ENCODE measurements around the gene PRRX2.
A peak's percentile ranks its signal among the peaks of the same experiment; 100 is the strongest.

PRRX2 gene

DNA sequence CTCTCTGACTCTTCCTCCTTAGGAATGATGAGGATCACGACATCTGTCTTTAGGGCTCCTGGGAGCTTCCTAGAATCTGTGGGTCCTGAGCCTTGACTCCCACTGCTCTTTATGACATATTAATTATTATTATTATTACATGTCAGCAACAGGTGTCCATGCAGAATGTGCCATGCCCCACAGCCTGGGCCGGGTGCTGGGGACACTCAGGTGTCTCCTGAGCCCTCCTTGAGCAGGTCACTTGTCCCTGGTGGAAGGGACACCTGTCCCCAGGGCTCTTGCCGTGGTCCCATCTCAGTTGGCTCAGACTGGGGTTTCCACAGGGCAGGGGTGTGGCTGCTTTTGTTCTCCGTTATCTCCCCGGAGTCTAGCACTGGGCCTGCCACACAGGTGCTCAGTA is 53.2 kb downstream of the PRRX2 start:
- peaks cover 16% of the 10 kb centered on the region for H3K27me3 Mint-ChIP-seq (ENCODE audit: low read depth)
- no peak overlapping the region for H3K27ac Mint-ChIP-seq
- TF ChIP-seq, protein P1, sequence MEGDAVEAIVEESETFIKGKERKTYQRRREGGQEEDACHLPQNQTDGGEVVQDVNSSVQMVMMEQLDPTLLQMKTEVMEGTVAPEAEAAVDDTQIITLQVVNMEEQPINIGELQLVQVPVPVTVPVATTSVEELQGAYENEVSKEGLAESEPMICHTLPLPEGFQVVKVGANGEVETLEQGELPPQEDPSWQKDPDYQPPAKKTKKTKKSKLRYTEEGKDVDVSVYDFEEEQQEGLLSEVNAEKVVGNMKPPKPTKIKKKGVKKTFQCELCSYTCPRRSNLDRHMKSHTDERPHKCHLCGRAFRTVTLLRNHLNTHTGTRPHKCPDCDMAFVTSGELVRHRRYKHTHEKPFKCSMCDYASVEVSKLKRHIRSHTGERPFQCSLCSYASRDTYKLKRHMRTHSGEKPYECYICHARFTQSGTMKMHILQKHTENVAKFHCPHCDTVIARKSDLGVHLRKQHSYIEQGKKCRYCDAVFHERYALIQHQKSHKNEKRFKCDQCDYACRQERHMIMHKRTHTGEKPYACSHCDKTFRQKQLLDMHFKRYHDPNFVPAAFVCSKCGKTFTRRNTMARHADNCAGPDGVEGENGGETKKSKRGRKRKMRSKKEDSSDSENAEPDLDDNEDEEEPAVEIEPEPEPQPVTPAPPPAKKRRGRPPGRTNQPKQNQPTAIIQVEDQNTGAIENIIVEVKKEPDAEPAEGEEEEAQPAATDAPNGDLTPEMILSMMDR (IDR thresholded peaks at IDR 0.05; ENCODE audit: unreplicated experiment in 3 of 3), result no peak
- H3K36me3 Mint-ChIP-seq (ENCODE audit: low read depth), result peaks cover 3% of the 10 kb centered on the region
- no peaks in the 10 kb centered on the region for H3K9me3 Mint-ChIP-seq
- H3K4me3 Mint-ChIP-seq, result no peak overlapping the region
- H3K4me1 Mint-ChIP-seq, result peaks cover 11% of the 10 kb centered on the region

DNA sequence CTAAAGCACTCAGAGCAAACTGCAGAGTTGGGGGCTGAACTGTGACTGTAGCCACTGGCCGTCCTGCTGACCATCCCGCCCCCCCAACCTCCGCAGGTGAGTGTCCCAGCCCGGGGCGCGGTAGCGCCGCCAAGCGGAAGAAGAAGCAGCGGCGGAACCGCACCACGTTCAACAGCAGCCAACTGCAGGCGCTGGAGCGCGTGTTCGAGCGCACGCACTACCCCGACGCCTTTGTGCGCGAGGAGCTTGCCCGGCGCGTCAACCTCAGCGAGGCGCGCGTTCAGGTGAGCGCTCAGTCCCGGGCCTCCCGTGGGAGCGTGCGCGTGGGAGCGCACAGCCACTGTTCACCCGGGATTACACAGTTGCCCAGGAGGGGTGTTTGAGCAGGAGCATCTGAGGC is 53.7 kb downstream of the PRRX2 start:
- Mint-ChIP-seq H3K27me3 (ENCODE audit: low read depth) (peaks cover 16% of the 10 kb centered on the region), H3K36me3 (ENCODE audit: low read depth) (peaks cover 3% of the 10 kb centered on the region), H3K4me3 (no peak overlapping the region), H3K9me3 (no peaks in the 10 kb centered on the region), H3K4me1 (peaks cover 11% of the 10 kb centered on the region), H3K27ac (no peak overlapping the region)
- TF ChIP-seq, protein P1 (IDR thresholded peaks at IDR 0.05; ENCODE audit: unreplicated experiment in 3 of 3), result no peak

DNA sequence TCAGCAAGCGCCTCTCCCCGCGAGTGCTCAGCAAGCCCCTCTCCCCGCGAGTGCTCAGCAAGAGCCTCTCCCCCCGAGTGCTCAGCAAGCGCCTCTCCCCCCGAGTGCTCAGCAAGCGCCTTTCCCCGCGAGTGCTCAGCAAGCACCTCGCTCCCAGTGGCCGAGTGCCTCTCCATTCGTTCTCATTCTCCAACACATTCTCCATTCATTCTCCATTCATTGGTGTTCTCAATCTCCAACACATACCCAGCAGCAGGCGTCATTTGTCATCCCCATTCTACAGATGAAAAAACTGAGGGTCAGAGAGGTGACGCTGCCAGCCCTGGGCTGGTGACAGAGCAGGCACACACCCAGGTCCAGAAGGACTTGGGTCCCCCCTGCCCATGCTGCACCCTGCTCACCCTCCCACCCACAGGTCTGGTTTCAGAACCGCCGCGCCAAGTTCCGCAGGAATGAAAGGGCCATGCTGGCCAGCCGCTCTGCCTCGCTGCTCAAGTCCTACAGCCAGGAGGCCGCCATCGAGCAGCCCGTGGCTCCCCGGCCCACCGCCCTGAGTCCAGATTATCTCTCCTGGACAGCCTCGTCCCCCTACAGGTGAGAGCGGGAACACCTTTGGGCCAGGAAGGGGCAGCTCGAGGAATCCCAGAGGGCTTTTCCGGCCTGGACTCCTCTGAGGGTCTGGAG is 54.9 kb downstream of the PRRX2 start:
- Mint-ChIP-seq H3K27me3 (ENCODE audit: low read depth) (peaks cover 20% of the 10 kb centered on the region), H3K9me3 (no peaks in the 10 kb centered on the region), H3K4me1 (peaks cover 11% of the 10 kb centered on the region), H3K27ac (no peak overlapping the region), H3K36me3 (ENCODE audit: low read depth) (peaks cover 3% of the 10 kb centered on the region), H3K4me3 (no peak overlapping the region)
- TF ChIP-seq, protein P1 (IDR thresholded peaks at IDR 0.05; ENCODE audit: unreplicated experiment in 3 of 3), result peak; percentile 13 to 35 (median 25)

DNA sequence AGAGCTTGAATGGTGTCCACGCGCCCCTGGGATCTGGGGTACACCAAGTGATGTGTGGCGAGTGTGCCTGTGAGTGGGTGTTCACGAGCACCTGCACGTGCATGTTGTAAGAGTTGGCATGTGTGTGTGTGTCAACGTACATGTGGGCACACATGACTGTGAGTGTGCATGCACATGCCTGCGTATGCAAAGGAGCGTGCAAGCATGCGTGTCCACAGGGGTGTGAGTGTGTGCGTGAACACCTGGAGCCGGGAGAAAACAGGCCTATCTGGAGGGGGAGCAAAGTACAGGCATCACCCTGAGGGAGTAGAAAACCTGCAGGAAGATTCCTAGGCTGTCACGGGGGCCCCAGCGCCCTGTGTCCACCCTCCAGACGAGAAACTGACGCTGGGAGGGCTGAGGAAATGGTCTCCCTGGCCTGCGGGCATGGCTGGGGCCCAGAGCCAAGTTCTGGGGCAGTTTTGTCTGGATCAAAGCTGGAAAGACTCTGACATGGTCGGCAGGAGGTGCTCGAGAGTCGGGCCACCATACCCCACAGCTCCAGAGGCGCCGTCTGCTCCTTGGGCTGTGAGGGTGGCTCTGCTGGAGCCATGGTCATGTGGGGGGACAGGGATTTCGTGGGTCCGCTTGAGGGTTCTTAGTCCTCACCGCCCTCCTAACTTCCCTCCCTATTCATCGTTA is 55.6 kb downstream of the PRRX2 start:
- H3K9me3 Mint-ChIP-seq, result no peaks in the 10 kb centered on the region
- peaks cover 22% of the 10 kb centered on the region for H3K27me3 Mint-ChIP-seq (ENCODE audit: low read depth)
- no peak overlapping the region for H3K27ac Mint-ChIP-seq
- peaks cover 9% of the 10 kb centered on the region for H3K4me1 Mint-ChIP-seq
- TF ChIP-seq, protein P1 (IDR thresholded peaks at IDR 0.05; ENCODE audit: unreplicated experiment in 3 of 3), result no peak
- H3K4me3 Mint-ChIP-seq, result no peak overlapping the region
- peaks cover 3% of the 10 kb centered on the region for H3K36me3 Mint-ChIP-seq (ENCODE audit: low read depth)

DNA sequence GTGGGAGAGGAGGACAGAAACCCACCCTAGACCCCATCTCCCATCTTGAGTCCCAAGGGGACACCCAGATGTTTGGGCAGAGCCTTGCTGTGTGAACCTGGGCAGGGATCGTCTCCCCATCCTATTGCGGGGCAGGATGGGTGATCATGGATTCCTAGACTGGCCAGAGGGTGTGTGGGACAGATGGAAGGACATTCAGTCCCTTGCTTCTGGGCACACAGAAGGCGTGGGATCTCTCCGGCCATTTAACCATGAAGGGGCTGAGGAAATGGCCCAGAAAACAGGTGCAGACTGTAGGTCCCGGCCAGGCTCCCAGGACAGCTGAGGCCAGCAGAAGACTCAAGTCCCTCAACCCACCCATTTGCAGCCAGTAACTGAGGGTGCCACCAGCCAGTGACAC is 57.5 kb downstream of the PRRX2 start:
- no peak overlapping the region for H3K27ac Mint-ChIP-seq
- peaks cover 28% of the 10 kb centered on the region for H3K27me3 Mint-ChIP-seq (ENCODE audit: low read depth)
- peaks cover 3% of the 10 kb centered on the region for H3K36me3 Mint-ChIP-seq (ENCODE audit: low read depth)
- peaks cover 16% of the 10 kb centered on the region for H3K4me1 Mint-ChIP-seq
- H3K4me3 Mint-ChIP-seq, result no peak overlapping the region
- TF ChIP-seq, protein P1 (IDR thresholded peaks at IDR 0.05; ENCODE audit: unreplicated experiment in 3 of 3), result no peak
- no peaks in the 10 kb centered on the region for H3K9me3 Mint-ChIP-seq
